RCC 7860 (cell line): ENCODE measurements around the gene KIF16B.

Experiments used
- DNase-seq: peaks from one replicate; pipeline ENCODE4 v3.0.0-alpha.2; 2015; ENCODE audit warnings: low spot score
- FAIRE-seq: peaks from 2 replicates; lab custom pipeline; 2012; peaks lifted over from hg19 to GRCh38; lab: Jason Lieb, UNC

The KIF16B gene

DNA sequence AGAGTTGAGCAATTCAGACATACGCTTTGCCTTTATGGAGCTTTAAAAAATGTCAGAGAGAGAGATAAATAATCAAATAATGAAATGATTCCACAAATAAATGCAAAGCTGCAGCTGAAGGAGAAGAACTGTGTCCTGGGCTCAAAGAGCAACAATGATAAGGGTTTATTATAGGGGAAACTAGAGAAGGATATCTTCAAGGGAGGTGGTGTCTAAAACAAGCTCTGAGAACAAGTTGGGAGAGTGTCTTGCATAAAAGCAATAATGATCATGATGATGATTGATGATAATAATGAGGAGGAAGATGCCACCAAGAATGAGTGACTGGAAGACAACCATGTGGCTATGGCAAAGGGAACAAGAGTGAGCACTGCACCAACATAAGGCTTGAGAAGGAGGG is 164.3 kb downstream of the KIF16B start:
- DNase-seq (no peak), FAIRE-seq (no peak)

DNA sequence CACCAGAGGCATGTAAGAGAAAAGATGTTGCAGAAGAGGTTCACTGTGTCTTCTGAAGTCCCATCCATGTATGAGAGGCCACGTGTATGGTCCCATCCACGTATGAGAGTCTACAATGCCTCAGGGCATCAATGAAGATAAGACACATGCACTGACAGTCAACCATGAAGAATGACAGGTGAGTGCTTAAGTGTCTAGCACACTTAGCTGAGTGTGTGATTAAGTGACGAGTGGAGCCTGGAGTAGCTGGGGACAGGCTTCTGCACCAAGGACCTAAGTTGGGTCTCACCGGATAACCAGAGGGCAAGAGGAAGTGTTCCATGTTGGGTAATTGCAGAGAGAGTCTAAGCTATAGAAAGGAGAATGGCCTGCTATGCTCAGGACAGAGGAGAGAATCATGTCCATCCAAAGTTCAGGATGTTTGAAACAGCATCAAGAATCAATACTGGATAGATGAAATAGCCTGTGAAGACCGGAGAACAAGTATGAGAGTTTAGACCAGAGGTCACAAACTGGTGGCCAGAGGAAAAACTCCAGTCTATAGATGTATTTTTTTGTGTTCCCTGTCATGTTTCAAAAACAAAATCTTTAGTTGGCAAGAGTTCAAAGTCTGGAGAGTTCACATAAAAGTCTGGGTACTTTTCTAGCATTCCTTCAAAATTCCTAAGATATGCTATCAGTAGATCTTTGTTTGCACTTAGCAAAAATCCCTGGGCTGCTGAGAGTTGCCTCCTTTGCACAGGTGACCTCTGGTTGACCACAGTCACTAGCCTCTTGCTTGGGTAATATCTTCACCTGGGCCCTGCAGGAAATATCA is 165.8 kb downstream of the KIF16B start:
- DNase-seq (no peak), FAIRE-seq (no peak)

DNA sequence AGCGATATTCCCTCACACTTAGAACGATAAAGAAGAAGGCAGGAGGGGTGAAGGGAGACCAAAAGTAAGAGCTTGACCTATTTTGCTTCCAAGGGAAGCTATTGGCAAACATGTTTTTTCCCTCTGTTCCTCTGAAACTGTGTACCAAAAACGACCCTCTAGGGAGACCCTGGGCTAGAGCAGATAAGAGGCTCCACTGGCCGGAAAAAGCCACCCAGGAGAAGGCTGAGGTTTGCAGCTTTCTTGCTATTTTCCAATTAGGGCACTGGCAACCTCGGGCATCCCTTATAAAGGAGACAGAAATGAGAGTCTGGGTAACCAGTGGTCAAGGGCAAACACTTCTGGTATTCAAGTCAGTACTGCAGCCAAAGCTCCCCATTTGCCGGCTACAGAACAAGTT is 168.0 kb downstream of the KIF16B start:
- DNase-seq (no peak), FAIRE-seq (no peak)

DNA sequence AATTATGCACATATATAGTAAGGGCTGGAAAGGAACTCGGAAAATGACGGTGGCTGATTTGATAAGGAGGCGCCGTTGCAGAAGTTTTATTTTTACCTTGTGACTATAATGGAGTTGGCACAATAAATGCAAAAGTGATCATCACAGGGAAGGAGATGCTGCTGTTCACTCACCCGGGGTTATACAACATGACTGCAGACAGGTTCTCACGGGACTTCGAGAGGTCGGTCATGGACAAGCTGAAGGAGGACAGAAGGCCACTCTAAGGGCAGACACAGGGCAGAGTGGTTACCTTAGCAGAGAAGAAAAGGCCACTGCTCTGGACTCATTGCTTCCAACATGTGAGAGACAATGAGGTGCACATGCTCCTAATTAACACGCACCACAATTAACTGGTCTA is 168.6 kb downstream of the KIF16B start:
- FAIRE-seq (no peak), DNase-seq (no peak)

- no peak for DNase-seq
- no peak for FAIRE-seq
Measured at GRCh38 chr20:16404171-16404570, 169.1 kb downstream of the KIF16B start.

GRCh38 chr20:16400234-16400633 is 173.0 kb downstream of the KIF16B start:
- no peak for FAIRE-seq
- DNase-seq = no peak

DNA sequence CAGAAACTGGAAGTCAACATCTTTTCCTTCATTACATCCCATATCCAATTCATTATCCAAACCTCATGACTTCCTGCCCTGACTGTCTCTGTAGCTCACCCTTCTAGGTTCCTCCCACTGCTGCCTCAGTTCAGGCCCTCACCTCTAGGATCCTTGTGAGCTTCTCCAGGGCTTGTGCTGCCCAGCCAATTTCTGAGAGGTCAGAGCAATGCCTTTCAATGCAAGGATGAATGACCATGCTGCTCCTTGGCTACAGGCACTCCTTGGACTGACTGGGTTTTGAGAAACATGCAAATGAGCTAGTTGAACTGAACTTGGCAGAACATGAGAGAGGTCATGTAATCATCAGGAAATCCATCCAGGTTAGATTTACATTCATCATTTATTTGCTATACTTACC is 173.4 kb downstream of the KIF16B start:
- no peak for DNase-seq
- no peak for FAIRE-seq

DNA sequence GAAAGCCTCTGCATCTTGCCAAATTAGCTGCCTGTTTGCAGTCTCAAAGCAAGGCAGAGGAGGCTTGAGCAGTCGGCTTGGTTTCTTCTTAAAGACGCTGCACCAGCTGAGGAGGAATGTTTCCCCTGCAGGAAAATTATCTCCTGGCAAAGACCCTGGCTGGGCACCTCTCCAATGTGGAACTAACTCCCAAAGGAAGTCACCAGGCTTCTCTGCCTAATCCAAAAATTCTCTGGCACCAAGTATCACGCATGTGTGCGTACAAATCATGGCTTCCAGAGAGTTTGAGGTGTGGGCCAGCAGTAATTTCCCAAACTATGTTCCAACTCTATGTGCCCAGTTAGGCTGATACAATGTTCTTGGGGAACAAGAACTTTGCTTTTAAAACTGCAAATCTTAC is 176.2 kb downstream of the KIF16B start:
- FAIRE-seq (no peak), DNase-seq (no peak)

- DNase-seq (no peak), FAIRE-seq (no peak)
Measured at GRCh38 chr20:16395366-16395765, 177.9 kb downstream of the KIF16B start.

DNA sequence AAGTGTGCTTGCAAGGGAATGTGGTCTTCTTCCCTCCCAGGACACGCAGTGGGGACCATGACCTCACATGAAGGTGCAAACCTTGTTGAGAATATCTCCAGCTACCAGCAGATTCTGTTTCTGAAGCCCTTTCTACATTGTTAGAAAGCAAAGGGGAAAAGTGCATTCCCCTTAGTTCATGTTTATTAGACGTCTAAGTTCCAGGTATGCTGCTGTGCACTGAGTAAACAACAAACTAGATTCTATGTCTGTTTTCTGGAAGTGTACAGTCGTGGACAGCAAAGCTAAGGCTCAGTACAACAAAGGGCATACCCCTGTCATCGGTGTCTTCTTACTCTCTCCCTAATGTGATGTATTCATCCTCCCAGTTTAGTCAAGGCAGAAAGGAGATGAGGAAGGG is 178.5 kb downstream of the KIF16B start:
- no peak for DNase-seq
- no peak for FAIRE-seq

DNA sequence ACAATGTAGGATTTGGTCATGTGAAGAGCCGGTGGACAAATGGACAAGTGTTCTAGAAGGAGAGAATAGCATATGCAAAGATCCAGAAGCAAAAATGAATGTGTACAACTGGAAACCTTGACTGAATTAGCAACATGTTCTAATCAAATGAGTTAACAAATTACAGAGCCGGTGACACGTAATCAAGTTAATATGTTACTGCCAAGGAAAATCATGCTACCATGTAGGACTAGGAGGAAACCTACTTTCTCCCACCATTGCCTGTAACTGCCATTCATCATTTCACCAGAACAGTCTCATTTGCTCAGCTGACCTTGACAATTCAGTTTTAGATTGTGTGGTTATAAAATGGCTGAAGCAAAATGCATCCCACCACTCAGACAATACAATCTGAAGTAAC is 179.4 kb downstream of the KIF16B start:
- DNase-seq (peak; percentile 10), FAIRE-seq (peak; percentile 18)

GRCh38 chr20:16393297-16393696 is 180.0 kb downstream of the KIF16B start:
- DNase-seq (peak; percentile 4), FAIRE-seq (no peak)

DNA sequence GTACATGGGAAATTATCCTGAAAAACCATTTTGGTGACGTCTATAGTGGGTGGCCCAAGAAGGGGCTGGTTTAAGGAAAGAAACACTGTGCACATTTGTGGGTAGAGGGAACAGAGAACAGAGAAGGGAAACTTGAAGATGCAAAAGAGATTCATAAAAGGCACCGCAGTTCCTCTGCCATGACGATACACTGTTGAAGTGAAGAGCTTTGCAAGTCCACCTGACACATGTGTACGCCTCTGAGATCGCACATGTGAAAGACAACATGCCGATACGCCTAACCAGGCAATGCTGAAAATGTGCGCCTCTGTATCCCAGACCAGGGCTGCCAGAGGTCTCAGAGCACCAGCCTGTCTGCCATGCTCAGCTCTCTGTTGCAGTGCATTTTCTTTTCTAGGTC is 180.9 kb downstream of the KIF16B start:
- DNase-seq (no peak), FAIRE-seq (no peak)

- FAIRE-seq (no peak), DNase-seq (no peak)
Measured at GRCh38 chr20:16390991-16391390, 182.3 kb downstream of the KIF16B start.

DNA sequence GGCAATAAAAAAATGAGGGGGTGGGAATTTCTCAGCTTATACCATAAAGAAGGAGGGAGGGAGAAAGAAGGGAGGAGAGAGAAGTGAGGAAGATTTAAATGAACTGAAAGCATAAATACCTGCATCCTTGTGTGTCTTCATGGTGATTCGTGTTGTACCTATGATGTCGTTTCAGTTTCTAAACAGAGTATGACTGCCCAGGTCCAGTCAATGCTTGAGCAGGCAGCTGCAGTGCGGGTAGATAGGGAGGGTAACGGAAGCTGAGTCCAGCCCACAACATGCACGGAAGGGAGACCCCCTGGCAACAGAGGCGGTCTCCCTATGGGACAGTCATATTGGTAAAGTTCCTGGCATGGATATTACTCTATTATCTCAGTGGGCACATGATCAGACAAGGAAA is 184.5 kb downstream of the KIF16B start:
- DNase-seq (no peak), FAIRE-seq (no peak)

- DNase-seq (no peak), FAIRE-seq (no peak)
Measured at GRCh38 chr20:16387666-16388065, 185.6 kb downstream of the KIF16B start.

- FAIRE-seq = no peak
- no peak for DNase-seq
Measured at GRCh38 chr20:16385891-16386290, 187.4 kb downstream of the KIF16B start.

DNA sequence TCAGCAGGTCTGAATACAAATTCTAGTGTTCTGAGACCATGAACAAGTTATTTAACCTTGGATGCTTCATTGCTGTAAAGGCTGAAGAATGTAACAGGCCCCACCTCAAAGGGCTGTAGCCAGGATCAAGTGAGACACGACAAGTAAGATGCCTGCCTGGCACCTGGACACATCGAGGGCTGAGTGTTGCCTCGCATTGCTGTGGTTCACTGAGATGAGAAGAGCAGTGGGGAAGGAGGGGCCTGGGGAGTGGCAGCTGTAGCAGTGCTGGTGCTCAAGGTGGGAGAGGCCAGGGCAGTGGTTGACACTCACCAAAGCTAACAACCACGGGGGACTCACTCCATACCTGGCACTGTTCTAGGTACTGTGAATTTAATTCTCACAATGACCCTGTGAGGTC is 187.8 kb downstream of the KIF16B start:
- FAIRE-seq = no peak

GRCh38 chr20:16381444-16381843 is 191.8 kb downstream of the KIF16B start:
- no peak for FAIRE-seq
- no peak for DNase-seq

More for the DNA sequence above, 187.8 kb downstream of the KIF16B start:
- no peak for DNase-seq

DNA sequence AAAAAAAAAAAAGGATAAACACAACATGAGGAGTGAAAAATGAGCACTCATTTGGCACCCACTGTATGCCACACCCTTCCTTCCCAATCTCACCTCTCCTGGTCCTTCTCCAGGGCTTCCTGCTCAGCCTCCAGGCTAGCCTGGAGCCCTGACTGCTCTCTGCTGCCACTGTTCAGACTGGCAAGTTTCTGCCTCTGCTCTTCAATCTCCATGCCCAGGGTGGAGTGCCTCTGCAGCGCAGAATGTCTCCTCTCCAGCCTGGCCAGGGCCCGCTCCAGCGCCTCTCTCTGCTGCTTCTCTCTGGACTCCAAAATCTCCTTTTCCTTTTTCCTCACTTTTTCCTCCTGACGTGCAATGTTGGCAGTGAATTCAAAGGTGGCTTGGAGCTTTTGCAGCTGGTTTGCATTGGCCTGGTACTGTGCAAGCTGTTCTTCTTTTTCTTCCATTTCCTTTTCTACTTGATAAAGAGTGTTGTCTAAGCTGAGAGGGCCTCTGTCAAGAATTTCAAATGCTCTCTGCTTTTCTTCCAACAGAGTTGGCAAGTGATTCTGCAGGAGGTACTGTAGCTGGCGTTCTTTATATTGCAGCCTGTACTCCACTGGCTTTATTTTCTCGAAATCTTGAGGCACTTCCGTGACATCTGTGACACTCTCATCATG is 194.4 kb downstream of the KIF16B start:
- no peak for FAIRE-seq
- no peak for DNase-seq

DNA sequence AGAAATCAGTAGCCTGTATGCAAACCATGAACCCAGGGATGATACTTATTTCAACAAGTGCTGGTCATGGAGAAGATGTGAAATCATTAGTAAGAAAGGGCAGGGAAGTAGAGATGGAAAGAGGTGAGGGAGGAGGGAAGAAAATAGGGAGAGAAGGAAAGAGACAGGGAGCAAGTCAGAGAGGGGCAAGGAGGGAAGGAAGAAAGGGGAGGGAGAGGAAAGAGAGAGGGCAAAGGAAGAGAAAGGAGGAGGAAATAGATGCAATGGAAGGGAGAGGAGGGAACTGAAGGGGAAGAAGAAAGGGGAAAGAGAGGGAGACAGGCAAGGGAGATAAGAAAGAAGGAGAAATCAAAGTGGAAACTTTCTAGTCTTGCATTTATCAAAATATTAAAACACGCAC is 195.1 kb downstream of the KIF16B start:
- FAIRE-seq = no peak
- DNase-seq = no peak

- FAIRE-seq (no peak), DNase-seq (no peak)
Measured at GRCh38 chr20:16369441-16369840, 203.8 kb downstream of the KIF16B start.
